K562 (cell line): ENCODE results near the gene KIF5A. TPM values are rescaled to one million over a fixed set of nuclear protein-coding genes. Genes with fewer than 3 reads are reported as not detected.

Source experiments
- ATAC-seq: fragments of 200-7000 bp; cut with Tn5 transposase; 3 replicates; pipeline ENCODE4 v1.9.1; 2020; ENCODE audit warnings: moderate library complexity
- BruUV-seq: library from RNA; stranded (reverse); fragments of 400-500 nt; replicated peaks from 2 replicates; lab custom pipeline; 2021; lab: Mats Ljungman, UMichigan
- CTCF ChIA-PET: fragments of 300-600 bp; formaldehyde crosslinking; extraction: SDS; loops from one replicate; lab custom pipeline; 2021; ENCODE audit warnings: low intra/inter-chr PET ratio; lab: Yijun Ruan, JAX
- POLR2A ChIA-PET: fragments of 300-600, 350-650 bp; sonication (Branson Sonifier 250); formaldehyde crosslinking; extraction: SDS; loops from one replicate; lab custom pipeline; 2021; ENCODE audit warnings: antibody characterized with exemption, inconsistent platforms; lab: Yijun Ruan, JAX
- DNase-seq, 4 experiments: peaks; one replicate each; pipeline versions ENCODE4 v3.0.0 to v3.0.0-alpha.2; 2011 to 2018; ENCODE audit warnings: low spot score in 3 of 4, mixed read lengths in 3 of 4; ENCODE audit errors: extremely low read depth in 1 of 4
- FAIRE-seq: peaks from 2 replicates; lab custom pipeline; 2011; peaks lifted over from hg19 to GRCh38; lab: Jason Lieb, UNC
- H2AFZ ChIP-seq: 2 replicates; pipeline ENCODE4 v1.6.0; 2011; ENCODE audit warnings: low read depth, low read length, control low read depth, inconsistent platforms
- H3K27ac ChIP-seq: fragments of 200-600 bp; 3 replicates; pipeline ENCODE4 v1.8.0; 2011; ENCODE audit warnings: low read depth, mild to moderate bottlenecking, control low read depth, inconsistent platforms, low read length, moderate library complexity, mixed read lengths; ENCODE audit errors: extremely low read depth
- H3K27me3 ChIP-seq, 2 experiments: fragments of 300-600 bp in 1 of 2; 2 replicates in 1 of 2; 3 replicates in 1 of 2; pipeline versions ENCODE4 v1.6.0 to v1.8.0; 2011; ENCODE audit warnings: inconsistent platforms in 2 of 2, low read length in 2 of 2, mild to moderate bottlenecking in 1 of 2, mixed read lengths in 1 of 2, moderate library complexity in 1 of 2; ENCODE audit not compliant: control insufficient read depth in 2 of 2, insufficient read depth in 2 of 2
- H3K36me3 ChIP-seq: fragments of 300-600 bp; 3 replicates; pipeline ENCODE4 v1.8.0; 2011; ENCODE audit warnings: mild to moderate bottlenecking, low read length, inconsistent platforms; ENCODE audit not compliant: control insufficient read depth, insufficient read depth
- H3K4me1 ChIP-seq, 2 experiments: fragments of 200-600 bp in 1 of 2; replicated peaks in 1 of 2; 2 replicates in 1 of 2; 3 replicates in 1 of 2; pipeline versions ENCODE4 v1.5.1 to v1.8.0; 2011; ENCODE audit warnings: inconsistent platforms in 2 of 2, low read length in 2 of 2, mild to moderate bottlenecking in 1 of 2, mixed read lengths in 1 of 2, moderate library complexity in 1 of 2; ENCODE audit not compliant: control insufficient read depth in 2 of 2, insufficient read depth in 2 of 2
- H3K4me2 ChIP-seq: 2 replicates; pipeline ENCODE4 v1.6.1; 2011; ENCODE audit warnings: low read length, control low read depth, inconsistent platforms, mixed read lengths; ENCODE audit not compliant: insufficient read depth
- H3K4me3 ChIP-seq: fragments of 200-600 bp; sonication (generic), shearing (Covaris generic); 2 replicates; pipeline ENCODE4 v1.5.1; 2016; ENCODE audit warnings: control low read depth, inconsistent platforms
- H3K79me2 ChIP-seq: fragments of 200-600 bp; 3 replicates; pipeline ENCODE4 v1.8.0; 2011; ENCODE audit warnings: low read length, inconsistent platforms; ENCODE audit not compliant: control insufficient read depth, insufficient read depth
- H3K9ac ChIP-seq, 2 experiments: 2 replicates each; pipeline versions ENCODE4 v1.6.0 to v1.6.1; 2011; ENCODE audit warnings: low read depth in 2 of 2, low read length in 2 of 2, control low read depth in 1 of 2, inconsistent platforms in 1 of 2, mild to moderate bottlenecking in 1 of 2, mixed read lengths in 1 of 2; ENCODE audit not compliant: insufficient read depth in 1 of 2
- H3K9me1 ChIP-seq: one replicate; pipeline ENCODE4 v1.6.0; 2011; ENCODE audit warnings: inconsistent platforms, mild to moderate bottlenecking, low read length, moderate library complexity; ENCODE audit not compliant: control insufficient read depth, insufficient read depth
- H3K9me3 ChIP-seq: replicated peaks from 2 replicates; pipeline ENCODE4 v1.5.1; 2011; ENCODE audit warnings: low read depth, low read length, inconsistent platforms; ENCODE audit not compliant: control insufficient read depth, insufficient read depth
- H4K20me1 ChIP-seq: replicated peaks from 2 replicates; pipeline ENCODE4 v1.6.1; 2011; ENCODE audit warnings: low read length, inconsistent platforms, mixed read lengths; ENCODE audit not compliant: control insufficient read depth, insufficient read depth
- ARID1B ChIP-seq: fragments of 450-650 bp; IDR thresholded peaks from 2 replicates; pipeline ENCODE4 v1.6.1; 2016; ENCODE audit warnings: antibody characterized with exemption, mild to moderate bottlenecking, inconsistent platforms
- ATF1 ChIP-seq, 2 experiments: fragments of 450-650 bp in 1 of 2; IDR thresholded peaks; 2 replicates each; pipeline ENCODE4 v1.6.1; 2016; ENCODE audit warnings: missing compliant biosample characterization in 1 of 2, missing genetic modification characterization in 1 of 2
- CC2D1A ChIP-seq: fragments of 450-650 bp; IDR thresholded peaks from 2 replicates; pipeline ENCODE4 v1.6.1; 2017; ENCODE audit warnings: mild to moderate bottlenecking
- ESRRA ChIP-seq: fragments of 450-650 bp; IDR thresholded peaks from 2 replicates; pipeline ENCODE4 v1.6.1; 2014; ENCODE audit warnings: low read depth, mild to moderate bottlenecking, moderate library complexity, borderline replicate concordance
- GABPB2 ChIP-seq: fragments of 250-450 bp; sonication (Bioruptor Pico); conservative IDR thresholded peaks from 2 replicates; pipeline ENCODE4 v1.5.1; 2021; ENCODE audit warnings: mild to moderate bottlenecking
- KLF13 ChIP-seq: fragments of 450-650 bp; IDR thresholded peaks from 2 replicates; pipeline ENCODE4 v1.6.1; 2016; ENCODE audit warnings: missing genetic modification characterization, low read depth, mild to moderate bottlenecking, missing compliant biosample characterization, moderate library complexity, borderline replicate concordance
- LARP7 ChIP-seq: fragments of 450-650 bp; IDR thresholded peaks from 2 replicates; pipeline ENCODE4 v1.6.1; 2016
- MCM5 ChIP-seq: fragments of 450-650 bp; IDR thresholded peaks from 2 replicates; pipeline ENCODE4 v1.6.1; 2016; ENCODE audit warnings: low read depth
- MYC ChIP-seq, 2 experiments: fragments of 250-450 bp in 1 of 2; sonication (Bioruptor Pico) in 1 of 2; IDR thresholded peaks; 2 replicates each; pipeline versions ENCODE4 v1.5.1 to v1.6.1; 2012 to 2021; ENCODE audit warnings: low read depth in 2 of 2, borderline replicate concordance in 1 of 2, improper control_type of control experiment in 1 of 2, low read length in 1 of 2, mild to moderate bottlenecking in 1 of 2, moderate library complexity in 1 of 2
- RBBP5 ChIP-seq: fragments of 200-600 bp; sonication (generic); IDR thresholded peaks from 2 replicates; pipeline ENCODE4 v1.6.1; 2012; ENCODE audit warnings: borderline replicate concordance, mild to moderate bottlenecking, low read length, control low read depth, inconsistent platforms; ENCODE audit not compliant: insufficient read depth, poor library complexity, severe bottlenecking
- TAF15 ChIP-seq: fragments of 200-400 bp; formaldehyde crosslinking; IDR thresholded peaks from 2 replicates; pipeline ENCODE4 v1.6.1; 2017; ENCODE audit warnings: mild to moderate bottlenecking, low read depth, low read length, moderate library complexity
- TCFL5 ChIP-seq: fragments of 250-450 bp; sonication (Bioruptor Pico); conservative IDR thresholded peaks from 2 replicates; pipeline ENCODE4 v1.6.1; 2021; ENCODE audit warnings: mild to moderate bottlenecking, moderate library complexity, matching md5 sums
- ZBTB5 ChIP-seq: fragments of 450-650 bp; IDR thresholded peaks from 2 replicates; pipeline ENCODE4 v1.6.1; 2017; ENCODE audit warnings: antibody characterized with exemption
- ZNF174 ChIP-seq: fragments of 250-450 bp; sonication (Bioruptor Pico); IDR thresholded peaks from 2 replicates; pipeline ENCODE4 v1.4.0; 2020; ENCODE audit warnings: mild to moderate bottlenecking
- WGBS: fragments of 100-300 bp; shearing (Covaris generic); methylation state at CpG from one replicate; pipeline ENCODE4 v1.1.6; 2016; ENCODE audit warnings: low coverage, mixed read lengths; ENCODE audit not compliant: insufficient coverage; ENCODE audit errors: missing lambda C conversion rate; 5-methylcytosine and 5-hydroxymethylcytosine counted together
- in situ Hi-C: fragments of 300-500 bp; cut with MboI; formaldehyde crosslinking; loops from 4 replicates; pipeline ENCODE4 v1.15.0; 2018; ENCODE audit warnings: inconsistent platforms, mixed read lengths
- intact Hi-C: fragments of 100-400 bp; cut with micrococcal nuclease; formaldehyde crosslinking; loops from 2 replicates; pipeline ENCODE4 v1.14.2; 2022
- polyA plus RNA-seq, 8 experiments: library from polyadenylated mRNA; depleted of rRNA in 4 of 8; stranded (reverse) in 5 of 8; unstranded in 3 of 8; fragments of >200 nt; fragmentation: Nextera tagmentation in 2 of 8; fragmentation: Illumina TruSeq in 1 of 8; extraction: Ambion mirVana in 2 of 8; extraction: Trizol in 1 of 8; gene quantifications; 2 replicates each; pipeline versions ENCODE4 v1.2.1 to v1.2.3, GENCODE V29; 2011 to 2014; ENCODE audit warnings: inconsistent platforms in 1 of 8, missing spikeins in 1 of 8
- total RNA-seq, 7 experiments: library from RNA; depleted of rRNA in 6 of 7; stranded (reverse); fragments of >200 nt in 6 of 7; fragmentation: Illumina TruSeq in 2 of 7; extraction: Trizol in 2 of 7; gene quantifications; 2 replicates each; pipeline versions ENCODE4 v1.2.1 to v1.2.3, GENCODE V29; 2011 to 2021; ENCODE audit warnings: low replicate concordance in 1 of 7
- TF ChIP-seq, protein P1 (sequence below): fragments of 450-650 bp; formaldehyde crosslinking; IDR thresholded peaks from 2 replicates; pipeline ENCODE4 v1.4.0; 2022; ENCODE audit warnings: missing genetic modification characterization
- TF ChIP-seq, protein P2 (sequence below): fragments of 450-650 bp; IDR thresholded peaks from 2 replicates; pipeline ENCODE4 v1.6.1; 2016

The KIF5A gene
- total and polyA plus RNA-seq, 9 of the 15 experiments (the other 6 are each of a cell fraction or from before 2014, with no cell fraction given): 3.4 to 17.7 (median 8.0) TPM

DNA sequence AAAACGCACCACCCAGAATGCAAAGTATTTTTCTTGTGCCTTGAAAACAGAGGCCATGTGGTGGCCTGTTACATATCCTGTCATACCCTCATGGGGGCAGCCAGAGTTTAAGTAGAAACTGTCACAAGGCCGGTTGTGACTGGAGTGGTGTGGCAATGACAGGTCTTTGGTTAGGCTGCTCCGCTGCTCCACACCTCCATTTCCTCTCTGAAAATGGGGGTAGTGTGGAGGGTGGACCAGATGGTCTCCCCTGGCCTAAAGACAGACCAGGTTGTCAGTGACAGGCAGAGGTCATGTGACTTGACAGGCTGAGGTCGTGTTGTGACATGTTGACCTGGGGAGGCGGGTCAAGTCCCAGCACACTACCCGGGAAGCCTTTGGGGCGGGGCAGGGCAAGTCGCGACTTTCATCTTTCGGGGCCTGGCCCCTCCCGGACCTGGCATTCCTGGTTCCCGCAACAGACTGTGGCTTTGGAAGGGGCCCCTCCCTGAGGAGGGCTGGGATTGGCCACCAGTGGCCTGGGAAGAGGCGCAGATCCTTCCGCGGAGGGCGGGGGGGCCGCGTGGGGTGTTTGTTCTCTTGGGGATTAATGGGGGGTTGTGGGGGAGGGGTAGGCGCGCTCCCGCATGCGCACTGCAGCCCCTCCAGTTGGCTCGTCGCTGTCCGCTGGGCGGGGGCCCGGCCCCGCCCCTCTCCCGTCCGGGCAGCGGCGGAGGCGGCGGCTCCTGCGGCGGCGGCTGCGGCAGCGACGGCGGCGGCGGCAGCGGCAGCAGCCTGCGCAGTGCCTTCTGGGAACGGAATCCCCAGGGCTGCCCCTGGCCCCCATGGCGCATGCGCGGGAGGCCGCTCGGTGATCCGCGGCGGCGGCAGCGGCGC is 27.6 kb upstream of the KIF5A start, which contains the start of gene MBD6:
TSS of gene MBD6 (plus strand) at position 814 of the 876 bp plus-strand sequence. CDS start 1,480 bp downstream, outside the sequence.
- H3K4me3 ChIP-seq: peak within 1 kb of the TSS; percentile 77
- 0% methylated on average over 21 of the region's 57 CpGs for WGBS
- ATAC-seq: peak; percentile 27
- POLR2A ChIA-PET: interaction anchor here (10.8 kb wide), 1 partner anchor 17 kb away, joined by 225 read pairs; no protein-coding TSS in a partner anchor
- FAIRE-seq: peak; percentile 93
- in situ Hi-C loops (no loop called here), intact Hi-C loops (loop anchor here (1.0 to 5.0 kb wide), 5 partner anchors 25 to 215 kb away; partner anchors contain the start of genes AGAP2, DCTN2 and MARS1)
- DNase-seq: peak in 2 of 4 experiments; percentile 95 to 96
- peak within 1 kb of the TSS; percentile 94 to 97 for H3K9ac ChIP-seq
- peaks cover 2% of the 10 kb centered on the region for H3K9me1 ChIP-seq
- CTCF ChIA-PET: interaction anchor here (0.7 kb wide), 1 partner anchor 11 kb away, joined by 3 read pairs; no protein-coding TSS in a partner anchor
- BruUV-seq: no TSS peak
- H3K27me3 ChIP-seq: no peaks in the 10 kb centered on the region
- peak within 1 kb of the TSS; percentile 97 for H3K27ac ChIP-seq
- no peaks in the 10 kb centered on the region for H3K9me3 ChIP-seq
- H2AFZ ChIP-seq: peak within 1 kb of the TSS; percentile 93
- peaks cover 58% of the 10 kb centered on the region for H3K79me2 ChIP-seq
- peaks cover 29% of the 10 kb centered on the region for H4K20me1 ChIP-seq
- peak within 1 kb of the TSS; percentile 91 for H3K4me2 ChIP-seq
- H3K4me1 ChIP-seq: peaks cover 43 to 47% of the 10 kb centered on the region in 2 experiments
- H3K36me3 ChIP-seq: peaks cover 60% of the 10 kb centered on the region
- TF ChIP-seq CC2D1A (0 out of 2 replicates have a peak, but pooled peaks have one; percentile 33), RBBP5 (no peak), ZBTB5 (no peak), MYC (IDR thresholded peaks at IDR 0.05; ENCODE audit: low read depth, low read length) (peak; percentile 68), MYC (CRISPR knock-in tag; IDR thresholded peaks at IDR 0.05; ENCODE audit: borderline replicate concordance, low read depth) (0 out of 2 replicates have a peak, but pooled peaks have one; percentile 58), MCM5 (no peak), TCFL5 (CRISPR knock-in tag) (no peak), ESRRA (peak; percentile 94), TAF15 (no peak), ARID1B (peak; percentile 73), ZNF174 (CRISPR knock-in tag) (no peak), ATF1 (CRISPR knock-in tag; IDR thresholded peaks at IDR 0.05) (no peak), ATF1 (tag; IDR thresholded peaks at IDR 0.05) (peak; percentile 84), KLF13 (tag) (peak; percentile 82), LARP7 (no peak), GABPB2 (no peak; the same call in 1 of the 2 replicates)
- TF ChIP-seq, protein P1, sequence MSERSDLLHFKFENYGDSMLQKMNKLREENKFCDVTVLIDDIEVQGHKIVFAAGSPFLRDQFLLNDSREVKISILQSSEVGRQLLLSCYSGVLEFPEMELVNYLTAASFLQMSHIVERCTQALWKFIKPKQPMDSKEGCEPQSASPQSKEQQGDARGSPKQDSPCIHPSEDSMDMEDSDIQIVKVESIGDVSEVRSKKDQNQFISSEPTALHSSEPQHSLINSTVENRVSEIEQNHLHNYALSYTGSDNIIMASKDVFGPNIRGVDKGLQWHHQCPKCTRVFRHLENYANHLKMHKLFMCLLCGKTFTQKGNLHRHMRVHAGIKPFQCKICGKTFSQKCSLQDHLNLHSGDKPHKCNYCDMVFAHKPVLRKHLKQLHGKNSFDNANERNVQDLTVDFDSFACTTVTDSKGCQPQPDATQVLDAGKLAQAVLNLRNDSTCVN (CRISPR knock-in tag): 0 out of 2 replicates have a peak, but pooled peaks have one; percentile 10
- TF ChIP-seq, protein P2, sequence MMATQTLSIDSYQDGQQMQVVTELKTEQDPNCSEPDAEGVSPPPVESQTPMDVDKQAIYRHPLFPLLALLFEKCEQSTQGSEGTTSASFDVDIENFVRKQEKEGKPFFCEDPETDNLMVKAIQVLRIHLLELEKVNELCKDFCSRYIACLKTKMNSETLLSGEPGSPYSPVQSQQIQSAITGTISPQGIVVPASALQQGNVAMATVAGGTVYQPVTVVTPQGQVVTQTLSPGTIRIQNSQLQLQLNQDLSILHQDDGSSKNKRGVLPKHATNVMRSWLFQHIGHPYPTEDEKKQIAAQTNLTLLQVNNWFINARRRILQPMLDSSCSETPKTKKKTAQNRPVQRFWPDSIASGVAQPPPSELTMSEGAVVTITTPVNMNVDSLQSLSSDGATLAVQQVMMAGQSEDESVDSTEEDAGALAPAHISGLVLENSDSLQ: peak; percentile 95
